Measurements from ENCODE around the gene ORC5.

- TF ChIP-seq CTCF (conservative IDR thresholded peaks at IDR 0.05; ENCODE audit: low read depth in 2 of 2) (no peak), EZH2phosphoT487 (IDR thresholded peaks at IDR 0.05; ENCODE audit: unreplicated experiment) (no peak), POLR2AphosphoS5 (IDR thresholded peaks at IDR 0.05; ENCODE audit: low read depth) (no peak)
Observed at GRCh38 chr7:104176332-104176731, 31.5 kb downstream of the ORC5 start.
